NCI-H2196 (cell line): ENCODE results near the gene RAI1.

Experiments
- DNase-seq: peaks from one replicate; lab custom pipeline; 2025; ENCODE audit not compliant: unreplicated experiment; lab: John Stamatoyannopoulos, UW

RAI1 gene

DNA sequence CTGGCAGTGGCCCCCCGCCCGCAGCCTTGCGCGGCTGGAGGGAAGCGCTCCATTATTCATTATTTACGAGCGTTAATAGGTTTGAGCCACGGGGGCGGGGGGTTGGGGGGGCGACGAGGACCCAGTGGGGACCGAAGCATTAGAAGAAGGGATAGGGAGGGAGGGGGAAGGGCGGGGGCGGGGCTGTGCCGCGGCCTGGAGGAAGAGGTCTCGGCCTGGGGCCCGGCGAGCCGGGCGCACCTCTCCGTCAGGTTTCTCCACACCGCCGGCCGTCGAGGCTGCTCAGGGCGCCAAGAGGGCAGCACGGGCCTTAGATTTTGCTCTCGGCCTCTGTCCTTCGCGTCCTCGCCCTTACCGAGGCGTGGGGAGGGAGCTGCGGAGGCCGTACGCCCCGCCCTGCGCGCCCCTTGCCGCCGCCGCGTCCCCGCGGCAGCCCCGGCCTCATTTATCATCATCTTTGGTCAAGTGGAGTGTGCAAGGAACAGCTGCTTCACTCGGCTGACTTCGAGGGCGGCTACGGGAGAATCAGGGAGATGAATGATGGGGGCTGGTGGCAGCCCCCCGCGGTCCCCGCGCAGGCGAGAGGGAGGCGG, 101.4 kb downstream of the RAI1 start:
- no peak for DNase-seq

GRCh38 chr17:17783116-17783824, 102.0 kb downstream of the RAI1 start:
- peak; percentile 61 for DNase-seq

DNA sequence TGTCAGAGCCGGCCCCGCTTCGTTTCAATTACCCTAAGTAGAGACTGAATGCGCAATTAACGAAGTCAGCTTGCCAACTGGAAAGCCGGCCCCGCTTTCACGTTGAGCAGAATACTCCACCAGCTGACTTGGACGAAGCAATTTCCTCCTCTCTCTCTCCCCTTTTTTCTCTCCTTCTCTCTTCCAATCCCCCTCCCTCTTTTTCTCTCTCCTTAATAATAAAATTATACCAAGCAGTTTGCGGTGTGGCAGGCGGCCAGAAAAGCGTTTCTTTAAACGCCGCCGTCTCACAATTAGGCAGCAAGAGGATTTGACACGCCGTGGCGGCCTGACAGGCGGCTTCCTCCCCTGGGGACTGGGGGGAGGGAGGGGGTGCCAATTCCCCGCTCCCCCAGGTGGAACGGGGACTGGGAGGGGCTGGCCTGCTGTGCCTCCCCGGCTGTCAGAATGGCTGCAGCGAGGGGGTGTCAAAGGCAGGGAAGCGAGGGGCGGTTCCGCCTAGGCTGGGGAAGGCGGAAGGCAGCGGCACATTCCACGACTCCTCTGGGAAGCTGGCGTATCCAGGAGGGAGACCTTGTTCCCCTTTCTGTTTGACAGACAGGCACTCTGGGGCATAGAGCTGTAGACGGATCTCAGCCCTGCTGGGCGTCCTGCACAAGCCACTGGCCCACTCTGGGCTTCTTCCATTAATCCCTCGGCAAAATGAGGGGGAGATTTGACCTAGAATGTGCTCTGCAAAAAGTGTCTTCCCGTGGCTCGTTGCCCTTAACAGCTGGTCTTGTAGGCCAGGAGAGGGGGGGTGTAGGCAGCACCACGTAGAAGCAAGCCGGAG, 102.8 kb downstream of the RAI1 start:
- peak; percentile 41 for DNase-seq

DNA sequence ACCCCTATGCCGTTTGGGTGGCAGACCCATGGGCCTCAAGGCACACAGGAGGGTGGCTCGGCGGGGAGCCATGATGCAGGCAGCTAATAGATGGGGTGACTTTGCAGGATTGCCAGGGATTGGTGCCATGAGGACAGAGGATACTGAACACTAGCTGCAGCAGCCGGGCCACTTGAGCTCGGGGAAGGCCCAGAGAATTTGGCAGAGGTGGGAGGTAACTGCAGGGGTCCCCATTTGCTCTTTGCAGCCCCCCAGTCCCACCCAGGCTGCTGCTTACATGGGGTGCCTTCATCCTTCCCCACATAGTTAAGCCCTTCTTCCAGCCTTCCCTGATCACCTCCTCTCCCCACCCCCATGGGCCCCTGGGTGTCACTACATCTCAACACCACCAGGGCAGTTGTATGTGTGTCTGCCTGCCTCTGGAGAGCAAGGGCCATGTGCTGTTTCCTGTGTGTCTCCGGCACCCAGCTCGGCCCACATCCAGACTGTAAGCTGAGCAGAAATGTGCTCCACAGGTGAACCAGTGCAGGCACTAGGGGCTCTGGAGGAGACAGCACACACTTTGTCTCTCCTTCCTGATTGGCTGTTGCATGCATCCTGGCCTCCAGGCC, 103.5 kb downstream of the RAI1 start:
- DNase-seq: peak; percentile 3

GRCh38 chr17:17785407-17785806, 104.1 kb downstream of the RAI1 start:
- no peak for DNase-seq

GRCh38 chr17:17786998-17787397, 105.7 kb downstream of the RAI1 start:
- DNase-seq: no peak

GRCh38 chr17:17787568-17787967, 106.3 kb downstream of the RAI1 start:
- no peak for DNase-seq

DNA sequence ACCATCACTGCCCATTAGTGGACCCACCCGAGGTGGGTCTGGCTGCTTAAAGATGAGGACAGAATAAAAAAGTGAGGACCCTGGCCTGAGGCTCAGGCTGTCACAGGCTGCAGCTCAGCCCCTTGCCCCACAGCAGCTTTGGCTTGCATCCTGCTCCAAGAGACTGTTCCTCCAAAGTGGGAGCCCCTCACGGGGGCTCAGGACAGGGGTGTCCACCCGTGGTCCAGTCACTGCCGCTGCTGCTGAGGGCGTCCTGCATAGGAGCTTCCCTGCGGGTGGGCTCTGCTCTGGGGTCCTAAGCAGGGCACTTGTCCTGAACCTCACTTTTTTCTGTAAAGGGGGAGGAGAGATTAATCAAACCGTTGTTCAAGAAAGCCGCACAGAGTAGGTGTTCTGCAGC, 107.7 kb downstream of the RAI1 start:
- DNase-seq: no peak

GRCh38 chr17:17789410-17789809, 108.2 kb downstream of the RAI1 start:
- DNase-seq: no peak

DNA sequence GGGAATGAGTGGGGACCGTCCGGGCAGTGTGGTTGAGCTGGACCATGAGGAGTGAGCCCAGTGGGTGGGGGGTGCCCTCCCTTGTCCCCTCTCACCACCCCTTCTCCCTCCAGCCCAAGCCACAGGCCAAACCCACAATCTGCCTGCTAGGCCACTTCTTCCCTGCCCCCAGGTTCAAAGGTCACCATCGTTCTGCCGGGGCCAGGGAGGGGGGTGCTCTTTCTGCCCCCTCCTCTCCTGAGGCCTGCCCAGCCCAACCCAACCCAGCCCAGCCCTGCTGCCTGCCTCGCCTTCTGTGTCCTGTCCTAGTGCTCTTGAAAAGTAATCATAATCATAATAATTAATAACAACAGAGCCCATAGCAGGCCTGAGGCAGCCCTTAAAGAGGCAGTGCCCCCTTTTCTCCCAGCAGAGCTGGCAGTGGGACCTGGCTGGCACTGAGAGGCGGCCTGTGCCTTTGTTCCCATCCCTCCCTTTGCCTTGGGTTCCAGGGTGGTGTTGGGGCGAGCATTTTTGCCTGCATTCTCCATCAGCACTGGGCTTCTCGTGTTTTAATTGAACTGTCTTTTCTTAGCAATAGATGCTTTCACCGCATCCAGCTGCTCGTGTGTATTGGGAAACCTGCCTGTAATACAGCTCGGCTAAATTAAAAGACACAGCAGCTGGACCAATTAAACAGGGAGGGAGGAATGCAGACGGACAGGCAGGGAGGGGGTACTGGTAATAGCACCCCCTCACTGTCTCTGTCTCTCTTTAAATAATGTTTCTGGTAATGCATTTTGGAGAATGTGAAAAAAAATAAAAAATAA, 108.8 kb downstream of the RAI1 start:
- no peak for DNase-seq

- DNase-seq: no peak
These were observed 109.6 kb downstream of the RAI1 start for GRCh38 chr17:17790637-17791464.

DNA sequence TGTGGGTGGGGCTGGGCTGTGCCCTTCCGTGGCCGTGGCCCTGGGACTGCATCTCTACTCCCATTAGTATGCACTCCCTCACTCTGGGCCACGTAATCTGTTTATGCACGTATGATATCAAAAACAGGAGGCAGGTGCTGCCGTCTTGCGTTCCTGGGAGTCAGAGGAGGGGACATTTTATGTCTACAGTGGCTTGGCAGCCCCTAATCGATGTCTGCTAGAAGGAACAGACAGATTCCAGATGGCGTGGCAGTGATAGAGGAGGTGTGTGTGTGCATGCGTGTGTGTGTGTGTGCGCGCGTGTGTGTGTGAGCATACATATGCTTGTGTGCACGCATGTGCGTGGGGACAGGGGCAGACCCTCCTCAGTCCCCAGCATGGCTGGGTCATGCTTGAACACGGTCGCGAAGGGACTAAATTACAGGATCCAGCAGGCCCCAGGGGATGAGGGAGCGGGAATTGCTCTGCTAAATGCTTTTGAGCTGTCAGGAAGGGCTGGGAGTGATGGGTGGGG, 110.8 kb downstream of the RAI1 start:
- no peak for DNase-seq

GRCh38 chr17:17792551-17793377, 111.5 kb downstream of the RAI1 start:
- DNase-seq: no peak

DNA sequence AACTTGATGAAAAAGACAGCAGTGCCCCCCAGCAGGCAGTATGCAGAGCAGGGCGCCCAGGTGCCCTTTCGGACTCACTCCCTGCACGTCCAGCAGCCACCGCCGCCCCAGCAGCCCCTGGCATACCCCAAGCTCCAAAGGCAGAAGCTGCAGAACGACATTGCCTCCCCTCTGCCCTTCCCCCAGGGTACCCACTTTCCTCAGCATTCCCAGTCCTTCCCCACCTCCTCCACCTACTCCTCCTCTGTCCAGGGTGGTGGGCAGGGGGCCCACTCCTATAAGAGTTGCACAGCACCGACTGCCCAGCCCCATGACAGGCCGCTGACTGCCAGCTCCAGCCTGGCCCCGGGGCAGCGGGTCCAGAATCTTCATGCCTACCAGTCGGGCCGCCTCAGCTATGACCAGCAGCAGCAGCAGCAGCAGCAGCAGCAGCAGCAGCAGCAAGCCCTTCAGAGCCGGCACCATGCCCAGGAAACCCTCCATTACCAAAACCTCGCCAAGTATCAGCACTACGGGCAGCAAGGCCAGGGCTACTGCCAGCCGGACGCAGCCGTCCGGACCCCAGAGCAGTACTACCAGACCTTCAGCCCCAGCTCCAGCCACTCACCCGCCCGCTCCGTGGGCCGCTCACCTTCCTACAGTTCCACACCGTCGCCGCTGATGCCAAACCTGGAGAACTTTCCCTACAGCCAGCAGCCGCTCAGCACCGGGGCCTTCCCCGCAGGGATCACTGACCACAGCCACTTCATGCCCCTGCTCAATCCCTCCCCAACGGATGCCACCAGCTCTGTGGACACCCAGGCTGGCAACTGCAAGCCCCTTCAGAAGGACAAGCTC, 112.3 kb downstream of the RAI1 start:
- no peak for DNase-seq

DNA sequence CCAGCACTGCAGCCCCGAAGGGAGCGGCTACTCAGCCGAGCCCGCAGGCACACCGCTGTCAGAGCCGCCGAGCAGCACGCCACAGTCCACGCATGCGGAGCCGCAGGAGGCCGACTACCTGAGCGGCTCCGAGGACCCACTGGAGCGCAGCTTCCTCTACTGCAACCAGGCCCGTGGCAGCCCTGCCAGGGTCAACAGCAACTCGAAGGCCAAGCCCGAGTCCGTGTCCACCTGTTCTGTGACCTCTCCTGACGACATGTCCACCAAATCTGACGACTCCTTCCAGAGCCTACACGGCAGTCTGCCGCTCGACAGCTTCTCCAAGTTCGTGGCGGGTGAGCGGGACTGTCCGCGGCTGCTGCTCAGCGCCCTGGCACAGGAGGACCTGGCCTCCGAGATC, 113.1 kb downstream of the RAI1 start:
- no peak for DNase-seq

GRCh38 chr17:17795296-17795695, 114.0 kb downstream of the RAI1 start:
- DNase-seq: no peak

GRCh38 chr17:17795946-17796786, 114.9 kb downstream of the RAI1 start:
- DNase-seq: no peak
